ENCODE data around the gene TJP1.
A peak's percentile ranks its signal among the peaks of the same experiment; 100 is the strongest.

Gene TJP1

GRCh38 chr15:29822100-29822683, at the start of gene TJP1:
TJP1 (minus strand) TSS chr15:29822468; CDS start chr15:29822028, 440 bp downstream.
- TF ChIP-seq CTCF (IDR thresholded peaks at IDR 0.05; ENCODE audit: control insufficient read depth, insufficient read depth, low read depth, low read length, missing control alignments), result no peak
- no peak for DNase-seq (ENCODE audit: low read depth)
- peak within 1 kb of the TSS; percentile 89 for H3K4me3 ChIP-seq (ENCODE audit: control insufficient read depth, low read depth, low read length)

GRCh38 chr15:29871401-29871800, 49.1 kb upstream of the TJP1 start:
- TF ChIP-seq CTCF (IDR thresholded peaks at IDR 0.05; ENCODE audit: control insufficient read depth, insufficient read depth, low read depth, low read length, missing control alignments), result no peak
- no peak for DNase-seq (ENCODE audit: low read depth)
- no peak overlapping the region for H3K4me3 ChIP-seq (ENCODE audit: control insufficient read depth, low read depth, low read length)

GRCh38 chr15:29870495-29871151, 48.4 kb upstream of the TJP1 start:
- DNase-seq (ENCODE audit: low read depth), result no peak
- no peak for TF ChIP-seq CTCF (IDR thresholded peaks at IDR 0.05; ENCODE audit: control insufficient read depth, insufficient read depth, low read depth, low read length, missing control alignments)
- no peak overlapping the region for H3K4me3 ChIP-seq (ENCODE audit: control insufficient read depth, low read depth, low read length)

GRCh38 chr15:29867241-29868000, 45.2 kb upstream of the TJP1 start:
- DNase-seq (ENCODE audit: low read depth), result no peak
- H3K4me3 ChIP-seq (ENCODE audit: control insufficient read depth, low read depth, low read length), result no peak overlapping the region
- no peak for TF ChIP-seq CTCF (IDR thresholded peaks at IDR 0.05; ENCODE audit: control insufficient read depth, insufficient read depth, low read depth, low read length, missing control alignments)

GRCh38 chr15:29866337-29866736, 44.1 kb upstream of the TJP1 start:
- no peak for DNase-seq (ENCODE audit: low read depth)
- no peak overlapping the region for H3K4me3 ChIP-seq (ENCODE audit: control insufficient read depth, low read depth, low read length)
- TF ChIP-seq CTCF (IDR thresholded peaks at IDR 0.05; ENCODE audit: control insufficient read depth, insufficient read depth, low read depth, low read length, missing control alignments), result no peak

GRCh38 chr15:29864501-29864900, 42.2 kb upstream of the TJP1 start:
- DNase-seq (ENCODE audit: low read depth), result no peak
- H3K4me3 ChIP-seq (ENCODE audit: control insufficient read depth, low read depth, low read length), result no peak overlapping the region
- TF ChIP-seq CTCF (IDR thresholded peaks at IDR 0.05; ENCODE audit: control insufficient read depth, insufficient read depth, low read depth, low read length, missing control alignments), result no peak

Measured in AG09309 (cell line).